ENCODE results near the gene RCE1.
"Not testable (repeated sequence)": the region's sequence is repeated elsewhere in the genome, so short reads cannot be mapped to it uniquely, and the experiment has no call there.

Gene RCE1

GRCh38 chr11:66842896-66843775 lies at the start of gene RCE1:
TSS of gene RCE1 (plus strand) at chr11:66843441. CDS start at chr11:66843456, 15 bp downstream.
- DNase-seq (ENCODE audit: low read depth, low spot score) = peak; percentile 98

- not testable (repeated sequence) for DNase-seq (ENCODE audit: low read depth, low spot score)
These were observed 43.4 kb upstream of the RCE1 start for GRCh38 chr11:66799815-66800214.

GRCh38 chr11:66800720-66801428 lies 42.4 kb upstream of the RCE1 start:
- no peak for DNase-seq (ENCODE audit: low read depth, low spot score)

GRCh38 chr11:66809592-66809991 lies 33.6 kb upstream of the RCE1 start:
- DNase-seq (ENCODE audit: low read depth, low spot score) = no peak

- no peak for DNase-seq (ENCODE audit: low read depth, low spot score)
These were observed 32.6 kb upstream of the RCE1 start for GRCh38 chr11:66810576-66811185.

- no peak for DNase-seq (ENCODE audit: low read depth, low spot score)
These were observed 28.6 kb upstream of the RCE1 start for GRCh38 chr11:66814678-66815077.

- no peak for DNase-seq (ENCODE audit: low read depth, low spot score)
These were observed 27.6 kb upstream of the RCE1 start for GRCh38 chr11:66815646-66816045.

GRCh38 chr11:66818231-66818955 lies 24.8 kb upstream of the RCE1 start:
- DNase-seq (ENCODE audit: low read depth, low spot score) = peak; percentile 66

GRCh38 chr11:66820381-66820780 lies 22.9 kb upstream of the RCE1 start:
- DNase-seq (ENCODE audit: low read depth, low spot score) = peak; percentile 45

GRCh38 chr11:66820901-66821300 lies 22.3 kb upstream of the RCE1 start:
- DNase-seq (ENCODE audit: low read depth, low spot score) = no peak

GRCh38 chr11:66823700-66824099 lies 19.5 kb upstream of the RCE1 start:
- no peak for DNase-seq (ENCODE audit: low read depth, low spot score)

- DNase-seq (ENCODE audit: low read depth, low spot score) = not testable (repeated sequence)
These were observed 18.7 kb upstream of the RCE1 start for GRCh38 chr11:66824573-66824972.

- no peak for DNase-seq (ENCODE audit: low read depth, low spot score)
These were observed 8.7 kb upstream of the RCE1 start for GRCh38 chr11:66834539-66834845.

- no peak for DNase-seq (ENCODE audit: low read depth, low spot score)
These were observed 8.3 kb upstream of the RCE1 start for GRCh38 chr11:66834943-66835342.

- peak; percentile 46 for DNase-seq (ENCODE audit: low read depth, low spot score)
These were observed 7.4 kb upstream of the RCE1 start for GRCh38 chr11:66835768-66836405.

- no peak for DNase-seq (ENCODE audit: low read depth, low spot score)
These were observed 2.7 kb upstream of the RCE1 start for GRCh38 chr11:66840317-66841091.

GRCh38 chr11:66841861-66842260 lies 1.4 kb upstream of the RCE1 start:
- no peak for DNase-seq (ENCODE audit: low read depth, low spot score)

GRCh38 chr11:66842501-66842895 lies 743 bp upstream of the RCE1 start:
- no peak for DNase-seq (ENCODE audit: low read depth, low spot score)

GRCh38 chr11:66843776-66844495 lies 695 bp downstream of the RCE1 start:
- no peak for DNase-seq (ENCODE audit: low read depth, low spot score)

All from astrocyte of the hippocampus (primary cell).